Uterus (tissue), 2 donors: Measurements from ENCODE around the gene GAREM1.

Source experiments
- POLR2A ChIP-seq, 2 donors: fragments of 450-650 bp; IDR thresholded peaks; one replicate each; pipeline ENCODE4 v1.6.1; 2016; ENCODE audit warnings: antibody characterized with exemption in 2 of 2, mild to moderate bottlenecking in 1 of 2, moderate library complexity in 1 of 2
- TF ChIP-seq, protein P1 (sequence below), 4 experiments: fragments of 200-600 bp in 2 of 4; fragments of 450-650 bp in 2 of 4; sonication (generic) in 2 of 4; IDR thresholded peaks; one replicate each; pipeline ENCODE4 v1.5.1; 2016 to 2019; ENCODE audit warnings: antibody characterized with exemption in 4 of 4, mild to moderate bottlenecking in 2 of 4, moderate library complexity in 1 of 4

- TF ChIP-seq, protein P1, sequence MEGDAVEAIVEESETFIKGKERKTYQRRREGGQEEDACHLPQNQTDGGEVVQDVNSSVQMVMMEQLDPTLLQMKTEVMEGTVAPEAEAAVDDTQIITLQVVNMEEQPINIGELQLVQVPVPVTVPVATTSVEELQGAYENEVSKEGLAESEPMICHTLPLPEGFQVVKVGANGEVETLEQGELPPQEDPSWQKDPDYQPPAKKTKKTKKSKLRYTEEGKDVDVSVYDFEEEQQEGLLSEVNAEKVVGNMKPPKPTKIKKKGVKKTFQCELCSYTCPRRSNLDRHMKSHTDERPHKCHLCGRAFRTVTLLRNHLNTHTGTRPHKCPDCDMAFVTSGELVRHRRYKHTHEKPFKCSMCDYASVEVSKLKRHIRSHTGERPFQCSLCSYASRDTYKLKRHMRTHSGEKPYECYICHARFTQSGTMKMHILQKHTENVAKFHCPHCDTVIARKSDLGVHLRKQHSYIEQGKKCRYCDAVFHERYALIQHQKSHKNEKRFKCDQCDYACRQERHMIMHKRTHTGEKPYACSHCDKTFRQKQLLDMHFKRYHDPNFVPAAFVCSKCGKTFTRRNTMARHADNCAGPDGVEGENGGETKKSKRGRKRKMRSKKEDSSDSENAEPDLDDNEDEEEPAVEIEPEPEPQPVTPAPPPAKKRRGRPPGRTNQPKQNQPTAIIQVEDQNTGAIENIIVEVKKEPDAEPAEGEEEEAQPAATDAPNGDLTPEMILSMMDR (IDR thresholded peaks at IDR 0.05), result no peak
- TF ChIP-seq POLR2A (IDR thresholded peaks at IDR 0.05), result no peak
These were observed 225.8 kb downstream of the GAREM1 start for GRCh38 chr18:32244881-32245280.
